VCaP (cell line): ENCODE results near the gene URAD.
"Not testable (repeated sequence)": the region's sequence is repeated elsewhere in the genome, so short reads cannot be mapped to it uniquely, and the experiment has no call there.

Experiments used
- H3K27ac ChIP-seq: fragments of 450-650 bp; 2 replicates; pipeline ENCODE4 v1.5.1; 2017
- TF ChIP-seq, protein P1 (sequence below): fragments of 450-650 bp; conservative IDR thresholded peaks from 2 replicates; pipeline ENCODE4 v1.5.1; 2017; ENCODE audit warnings: mild to moderate bottlenecking, moderate library complexity

URAD gene, protein sequence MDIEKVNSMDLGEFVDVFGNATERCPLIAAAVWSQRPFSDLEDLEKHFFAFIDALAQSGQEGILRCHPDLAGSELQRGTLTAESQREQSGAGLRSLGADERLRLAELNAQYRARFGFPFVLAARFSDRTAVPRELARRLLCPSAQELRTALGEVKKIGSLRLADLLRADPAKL

DNA sequence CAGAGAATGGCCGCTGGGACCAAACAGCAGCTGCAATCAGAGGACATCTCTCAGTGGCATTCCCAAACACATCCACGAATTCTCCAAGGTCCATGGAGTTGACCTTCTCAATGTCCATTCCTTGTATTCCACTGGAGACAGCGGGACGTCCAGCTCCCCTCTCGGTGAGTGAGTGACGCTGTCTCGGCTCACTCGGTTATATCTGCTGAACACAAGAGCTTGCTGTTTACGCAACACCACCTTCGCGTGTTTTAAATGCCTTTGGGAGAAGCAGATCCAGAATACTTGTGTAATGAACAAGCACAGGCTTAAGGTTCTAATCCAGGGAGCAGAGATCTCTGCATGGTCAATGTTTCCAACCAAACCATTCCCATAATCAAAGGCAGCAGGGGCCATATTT, at the start of gene URAD:
Gene URAD, minus strand, starts transcription at position 174 of the 400 bp plus-strand sequence. Its CDS starts 56 bp downstream, at position 118.
- H3K27ac ChIP-seq = no peak within 1 kb of the TSS
- TF ChIP-seq, protein P1, sequence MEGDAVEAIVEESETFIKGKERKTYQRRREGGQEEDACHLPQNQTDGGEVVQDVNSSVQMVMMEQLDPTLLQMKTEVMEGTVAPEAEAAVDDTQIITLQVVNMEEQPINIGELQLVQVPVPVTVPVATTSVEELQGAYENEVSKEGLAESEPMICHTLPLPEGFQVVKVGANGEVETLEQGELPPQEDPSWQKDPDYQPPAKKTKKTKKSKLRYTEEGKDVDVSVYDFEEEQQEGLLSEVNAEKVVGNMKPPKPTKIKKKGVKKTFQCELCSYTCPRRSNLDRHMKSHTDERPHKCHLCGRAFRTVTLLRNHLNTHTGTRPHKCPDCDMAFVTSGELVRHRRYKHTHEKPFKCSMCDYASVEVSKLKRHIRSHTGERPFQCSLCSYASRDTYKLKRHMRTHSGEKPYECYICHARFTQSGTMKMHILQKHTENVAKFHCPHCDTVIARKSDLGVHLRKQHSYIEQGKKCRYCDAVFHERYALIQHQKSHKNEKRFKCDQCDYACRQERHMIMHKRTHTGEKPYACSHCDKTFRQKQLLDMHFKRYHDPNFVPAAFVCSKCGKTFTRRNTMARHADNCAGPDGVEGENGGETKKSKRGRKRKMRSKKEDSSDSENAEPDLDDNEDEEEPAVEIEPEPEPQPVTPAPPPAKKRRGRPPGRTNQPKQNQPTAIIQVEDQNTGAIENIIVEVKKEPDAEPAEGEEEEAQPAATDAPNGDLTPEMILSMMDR = no peak

DNA sequence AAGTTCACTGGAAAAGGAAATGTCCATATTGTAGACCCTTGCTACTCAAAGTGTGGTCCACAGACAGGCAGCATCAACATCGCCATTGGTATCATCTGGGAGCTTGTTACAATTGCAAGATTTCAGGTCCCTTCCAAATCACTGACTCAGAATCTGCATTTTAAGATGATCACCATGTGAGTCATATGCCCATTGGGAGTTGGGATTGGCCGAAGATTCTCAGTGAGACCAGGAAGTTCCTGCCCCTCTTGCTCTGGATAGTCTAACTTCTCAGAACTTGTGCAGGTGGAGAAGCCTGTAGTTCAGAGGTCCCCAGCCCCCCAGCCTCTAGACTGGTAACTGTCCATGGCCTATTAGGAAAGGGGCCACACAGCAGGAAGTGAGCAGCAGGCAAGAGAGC, 48.9 kb upstream of the URAD start:
- TF ChIP-seq, protein P1 = no peak

DNA sequence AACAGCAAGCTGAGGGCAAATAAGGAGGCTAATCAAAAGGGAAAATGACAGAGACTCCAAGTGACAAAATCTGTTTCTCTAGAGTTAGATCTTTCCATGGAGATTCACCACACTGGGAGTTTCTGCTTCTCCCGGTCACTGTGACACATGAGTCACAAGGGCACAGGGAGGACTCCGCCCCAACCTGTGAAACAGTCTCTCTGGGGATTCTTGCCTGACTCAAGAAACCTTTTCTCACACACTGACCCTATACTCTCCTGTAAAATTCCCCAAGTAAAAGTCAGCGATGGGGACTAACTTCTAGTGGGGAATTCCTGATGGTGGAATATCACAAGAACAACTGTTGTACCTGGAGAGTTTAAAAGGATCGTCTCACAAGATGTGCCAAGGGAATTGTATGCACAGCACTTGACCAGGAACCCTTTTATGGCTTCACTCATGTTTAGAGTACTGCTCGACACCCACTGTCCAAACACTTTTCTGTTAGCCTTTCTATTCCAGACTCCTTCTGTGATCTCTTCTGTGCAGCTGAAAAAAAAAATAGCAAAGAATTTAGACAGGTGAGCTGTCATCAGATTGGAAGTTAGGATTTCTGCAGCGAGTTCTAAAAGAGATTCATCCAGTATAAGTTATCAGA, 46.8 kb upstream of the URAD start:
- TF ChIP-seq, protein P1 = no peak
- no peak overlapping the region for H3K27ac ChIP-seq

More for the DNA sequence above, 48.9 kb upstream of the URAD start:
- H3K27ac ChIP-seq = no peak overlapping the region

DNA sequence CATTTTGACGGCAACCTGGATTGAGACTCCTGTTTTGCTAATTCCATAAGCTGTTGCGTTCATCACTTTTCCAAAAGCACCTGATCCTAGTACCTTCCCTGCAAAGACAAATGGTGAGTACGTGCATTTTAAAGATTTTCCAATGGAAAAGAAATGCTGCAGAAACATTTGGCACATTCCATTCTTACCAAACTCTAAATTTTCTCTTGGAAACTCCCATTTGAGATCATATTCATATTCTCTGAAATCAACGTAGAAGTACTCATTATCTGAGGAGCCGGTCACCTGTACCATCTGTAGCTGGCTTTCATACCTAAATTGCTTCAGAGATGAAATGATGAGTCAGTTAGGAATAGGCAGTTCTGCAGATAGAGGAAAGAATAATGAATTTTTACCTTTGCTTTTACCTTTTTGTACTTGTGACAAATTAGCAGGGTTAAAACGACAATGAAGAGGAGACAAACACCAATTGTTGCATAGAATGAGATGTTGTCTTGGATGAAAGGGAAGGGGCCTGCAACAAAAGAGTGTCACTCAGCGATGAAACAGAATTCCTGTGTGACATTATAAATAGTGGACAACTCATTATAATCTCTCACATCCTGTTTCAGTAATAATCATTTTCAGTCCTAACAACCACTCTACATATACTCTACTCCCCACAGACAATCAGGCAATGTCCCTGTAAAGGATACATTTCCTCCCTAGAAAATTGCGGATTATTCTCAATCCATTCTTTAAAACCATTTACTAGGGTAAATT, 45.6 kb upstream of the URAD start:
- no peak overlapping the region for H3K27ac ChIP-seq
- TF ChIP-seq, protein P1 = no peak

DNA sequence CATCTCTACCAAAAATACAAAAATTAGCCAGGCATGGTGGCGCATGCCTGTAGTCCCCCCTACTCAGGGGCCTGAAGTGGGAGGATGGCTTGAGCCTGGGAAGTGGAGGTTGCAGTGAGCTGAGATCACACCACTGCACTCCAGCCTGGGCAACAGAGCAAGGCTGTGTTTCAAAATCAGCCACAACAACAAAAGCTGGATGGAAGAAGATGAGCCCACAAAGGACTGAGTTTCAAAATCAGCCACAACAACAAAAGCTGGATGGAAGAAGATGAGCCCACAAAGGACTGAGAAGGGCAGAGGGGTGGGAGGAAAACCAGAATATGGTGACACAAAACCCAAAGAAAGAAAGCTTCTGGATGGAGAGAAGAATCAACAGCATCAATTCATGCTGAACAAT, 43.9 kb upstream of the URAD start:
- not testable (repeated sequence) for H3K27ac ChIP-seq

DNA sequence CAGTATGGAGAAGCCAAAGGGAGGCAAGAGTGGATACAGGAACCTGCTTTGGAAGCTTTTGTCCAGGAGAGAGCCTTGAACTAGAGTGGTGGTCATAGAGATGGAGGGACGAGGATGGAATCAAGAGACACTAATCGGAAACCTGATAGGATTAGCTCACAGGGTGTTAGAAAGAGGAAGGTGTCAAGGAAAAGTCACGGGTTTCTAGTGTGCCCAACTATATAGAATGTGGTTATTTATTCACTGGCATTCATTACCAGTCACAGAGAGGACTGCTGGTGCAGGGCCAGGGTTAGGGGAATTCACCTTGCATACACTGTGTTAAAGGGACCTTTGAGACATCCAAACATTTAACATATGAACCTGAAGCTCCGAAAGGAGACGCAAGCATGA, 43.4 kb upstream of the URAD start:
- TF ChIP-seq, protein P1 = no peak
- no peak overlapping the region for H3K27ac ChIP-seq

DNA sequence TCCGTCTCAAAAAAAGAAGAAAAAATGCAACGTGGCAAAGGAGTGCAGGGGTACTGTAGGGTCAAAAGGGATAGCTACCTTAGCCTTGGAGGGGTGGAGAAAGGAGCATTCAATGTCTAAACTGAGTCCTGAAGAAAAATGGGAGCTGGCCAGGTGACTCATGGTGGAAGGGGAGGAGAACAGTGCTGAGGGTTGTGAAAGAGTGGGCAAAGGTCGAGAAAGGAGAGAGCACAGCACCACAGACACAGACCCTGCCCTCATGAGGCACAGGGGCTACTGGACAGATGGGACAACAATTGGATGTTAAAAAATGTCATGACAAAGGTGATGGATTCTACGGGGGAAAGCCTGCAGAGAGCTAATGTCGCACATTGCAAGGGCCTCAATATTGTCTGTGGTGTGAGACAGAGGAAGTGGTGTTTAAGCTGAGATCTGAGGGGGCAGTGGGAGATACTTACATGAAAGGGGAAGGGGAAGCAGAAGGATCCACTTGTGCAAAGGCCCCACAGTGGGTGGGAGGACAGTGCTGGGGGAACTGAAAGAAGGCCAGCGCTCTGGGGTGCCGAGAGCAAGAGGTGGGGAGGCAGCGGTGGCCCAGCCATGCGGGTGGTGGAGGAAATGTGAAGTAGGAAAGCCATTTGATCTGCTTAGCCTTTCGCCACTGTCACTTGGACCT, 42.9 kb upstream of the URAD start:
- no peak overlapping the region for H3K27ac ChIP-seq
- TF ChIP-seq, protein P1 = no peak
